ENCODE measurements around the gene RET. TPM values are rescaled to one million over a fixed set of nuclear protein-coding genes. Genes with fewer than 3 reads are reported as not detected.

Gene RET
- total RNA-seq: 0.11 and 2.5 TPM in 2 replicates

DNA sequence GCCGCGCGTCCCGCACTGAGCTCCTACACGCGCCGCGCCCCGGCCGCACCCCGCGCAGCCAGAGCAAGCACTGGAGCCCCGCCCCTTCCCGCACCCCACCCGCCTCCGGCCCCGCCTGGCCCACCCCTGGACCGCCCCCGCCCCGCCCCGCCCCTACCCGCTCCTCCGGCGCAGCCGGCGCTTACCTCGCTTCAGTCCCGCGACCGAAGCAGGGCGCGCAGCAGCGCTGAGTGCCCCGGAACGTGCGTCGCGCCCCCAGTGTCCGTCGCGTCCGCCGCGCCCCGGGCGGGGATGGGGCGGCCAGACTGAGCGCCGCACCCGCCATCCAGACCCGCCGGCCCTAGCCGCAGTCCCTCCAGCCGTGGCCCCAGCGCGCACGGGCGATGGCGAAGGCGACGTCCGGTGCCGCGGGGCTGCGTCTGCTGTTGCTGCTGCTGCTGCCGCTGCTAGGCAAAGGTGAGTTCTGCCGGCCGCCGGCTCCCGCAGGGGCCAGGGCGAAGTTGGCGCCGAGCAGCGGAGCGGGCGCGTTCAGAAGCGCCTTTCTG, at the start of gene RET:
RET (plus strand) TSS at position 194 of the 545 bp plus-strand sequence; CDS start at position 384, 190 bp downstream.

DNA sequence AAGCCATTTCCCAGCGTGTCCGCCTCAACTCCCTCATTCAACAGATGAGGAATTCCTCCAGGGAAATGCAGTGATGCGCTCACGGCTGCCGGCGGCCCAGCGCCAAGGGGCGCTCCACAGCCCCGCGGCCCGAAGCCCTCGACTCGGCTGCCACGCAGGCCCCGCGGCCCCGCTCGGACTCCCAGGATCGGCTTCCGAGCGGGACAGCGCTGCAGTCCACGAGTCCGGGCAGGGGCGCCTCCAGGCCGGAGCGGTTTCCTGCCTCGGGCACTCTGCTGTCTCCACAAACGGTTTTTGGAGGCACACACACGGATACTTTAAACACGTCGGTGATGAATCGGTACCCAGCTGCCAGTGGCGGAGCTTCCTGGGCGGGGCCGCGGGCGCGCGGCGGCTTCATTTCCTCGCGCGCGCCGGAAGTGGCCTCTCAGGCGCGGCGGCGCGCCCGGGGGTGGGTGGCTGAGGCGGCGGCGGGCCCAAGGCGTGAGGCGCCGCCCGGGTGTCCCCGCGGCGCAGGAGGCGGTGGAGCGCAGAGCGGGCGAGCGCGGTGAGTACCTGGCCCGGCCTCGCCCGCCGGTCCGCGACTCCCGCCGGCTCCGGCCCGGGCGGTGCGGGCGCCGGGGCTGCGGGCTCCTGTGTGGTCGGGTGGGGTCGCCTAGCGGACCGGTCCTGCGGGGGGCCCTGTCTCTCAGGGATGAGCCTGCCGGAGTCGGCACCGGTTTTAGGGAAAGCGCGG, 61.3 kb downstream of the RET start, which contains the start of gene CSGALNACT2:
CSGALNACT2 (plus strand) TSS at position 425 of the 736 bp plus-strand sequence. CDS start 16,705 bp downstream, outside the sequence.

Other genes with a start within 250 kb of the RET start
- gene CSGALNACT2, start 61.4 kb downstream of the RET start, total RNA-seq: 7.7 and 12.7 TPM in 2 replicates
- gene RASGEF1A, start 190.0 kb downstream of the RET start, total RNA-seq: 13.7 and 30.4 TPM in 2 replicates